ENCODE data around the gene PSAPL1.

GRCh38 chr4:7396186-7396910 is 38.4 kb downstream of the PSAPL1 start:
- TF ChIP-seq CTCF (IDR thresholded peaks at IDR 0.05) (no peak), POLR2A (IDR thresholded peaks at IDR 0.05) (no peak), EP300 (IDR thresholded peaks at IDR 0.05) (no peak)

Data from ovary (tissue), 3 donors.